Uterus (tissue), 4 donors: ENCODE results near the gene HIVEP2. TPM values are rescaled to one million over a fixed set of nuclear protein-coding genes. Genes with fewer than 3 reads are reported as not detected.

Experiments used
- DNase-seq, 2 donors: peaks; one replicate each; pipeline ENCODE4 v3.0.0-alpha.2; 2019 to 2020
- H3K27ac ChIP-seq, 2 donors: fragments of 200-600 bp; sonication (generic); 1 replicate in 1 of 2; 2 replicates in 1 of 2; pipeline ENCODE4 v1.5.1; 2016 to 2018
- H3K27me3 ChIP-seq, 2 donors: fragments of 200-600 bp; sonication (generic); one replicate each; pipeline ENCODE4 v1.5.1; 2018 to 2019; ENCODE audit warnings: control low read depth in 1 of 2
- H3K36me3 ChIP-seq, 2 donors: fragments of 200-600 bp; sonication (generic); one replicate each; pipeline ENCODE4 v1.5.1; 2019; ENCODE audit warnings: control low read depth in 1 of 2
- H3K4me1 ChIP-seq, 2 donors: fragments of 200-600 bp; sonication (generic); one replicate each; pipeline ENCODE4 v1.5.1; 2018 to 2019; ENCODE audit warnings: control low read depth in 1 of 2
- H3K4me3 ChIP-seq, 2 donors: fragments of 200-600 bp; sonication (generic); 1 replicate in 1 of 2; 2 replicates in 1 of 2; pipeline ENCODE4 v1.5.1; 2018 to 2019; ENCODE audit warnings: mild to moderate bottlenecking in 1 of 2
- H3K9me3 ChIP-seq, 2 donors: fragments of 200-600 bp; sonication (generic); one replicate each; pipeline ENCODE4 v1.5.1; 2019; ENCODE audit warnings: control low read depth in 1 of 2
- POLR2A ChIP-seq, 2 donors: fragments of 450-650 bp; IDR thresholded peaks; one replicate each; pipeline ENCODE4 v1.6.1; 2016; ENCODE audit warnings: antibody characterized with exemption in 2 of 2, mild to moderate bottlenecking in 1 of 2, moderate library complexity in 1 of 2
- intact Hi-C: fragments of 100-400 bp; cut with DNase I; formaldehyde crosslinking; loops from one replicate; pipeline ENCODE4 v1.15.1; 2023; ENCODE audit warnings: low total_unique reads
- total RNA-seq, 4 donors: library from RNA; depleted of rRNA in 3 of 4; stranded (reverse); fragments of >200 nt in 3 of 4; gene quantifications; one replicate each; pipeline versions ENCODE4 v1.1.0 to v1.2.4, GENCODE V29; 2014 to 2023
- TF ChIP-seq, protein P1 (sequence below), 4 experiments: fragments of 200-600 bp in 2 of 4; fragments of 450-650 bp in 2 of 4; sonication (generic) in 2 of 4; IDR thresholded peaks; one replicate each; pipeline ENCODE4 v1.5.1; 2016 to 2019; ENCODE audit warnings: antibody characterized with exemption in 4 of 4, mild to moderate bottlenecking in 2 of 4, moderate library complexity in 1 of 4
- donor health status: DM: yes; HTN: yes; CAD: no.

The HIVEP2 gene
- total RNA-seq, 4 donors from 2014 or later = 11.0 to 24.7 (median 19.8) TPM

- H3K27ac ChIP-seq = peak overlapping the region; percentile 93 to 96
- no peaks in the 10 kb centered on the region for H3K9me3 ChIP-seq
- TF ChIP-seq POLR2A (IDR thresholded peaks at IDR 0.05) = no peak
- TF ChIP-seq, protein P1, sequence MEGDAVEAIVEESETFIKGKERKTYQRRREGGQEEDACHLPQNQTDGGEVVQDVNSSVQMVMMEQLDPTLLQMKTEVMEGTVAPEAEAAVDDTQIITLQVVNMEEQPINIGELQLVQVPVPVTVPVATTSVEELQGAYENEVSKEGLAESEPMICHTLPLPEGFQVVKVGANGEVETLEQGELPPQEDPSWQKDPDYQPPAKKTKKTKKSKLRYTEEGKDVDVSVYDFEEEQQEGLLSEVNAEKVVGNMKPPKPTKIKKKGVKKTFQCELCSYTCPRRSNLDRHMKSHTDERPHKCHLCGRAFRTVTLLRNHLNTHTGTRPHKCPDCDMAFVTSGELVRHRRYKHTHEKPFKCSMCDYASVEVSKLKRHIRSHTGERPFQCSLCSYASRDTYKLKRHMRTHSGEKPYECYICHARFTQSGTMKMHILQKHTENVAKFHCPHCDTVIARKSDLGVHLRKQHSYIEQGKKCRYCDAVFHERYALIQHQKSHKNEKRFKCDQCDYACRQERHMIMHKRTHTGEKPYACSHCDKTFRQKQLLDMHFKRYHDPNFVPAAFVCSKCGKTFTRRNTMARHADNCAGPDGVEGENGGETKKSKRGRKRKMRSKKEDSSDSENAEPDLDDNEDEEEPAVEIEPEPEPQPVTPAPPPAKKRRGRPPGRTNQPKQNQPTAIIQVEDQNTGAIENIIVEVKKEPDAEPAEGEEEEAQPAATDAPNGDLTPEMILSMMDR (IDR thresholded peaks at IDR 0.05) = no peak
- peak overlapping the region; percentile 49 to 61 for H3K4me3 ChIP-seq
- H3K27me3 ChIP-seq = no peaks in the 10 kb centered on the region
- peaks cover 0 to 5% of the 10 kb centered on the region in 2 donors for H3K4me1 ChIP-seq
- H3K36me3 ChIP-seq = no peaks in the 10 kb centered on the region
- intact Hi-C loops = no loop called here
- no peak for DNase-seq
Measured at GRCh38 chr6:142926177-142926493, 18.8 kb downstream of the HIVEP2 start.

GRCh38 chr6:142925575-142926110, 19.3 kb downstream of the HIVEP2 start:
- H3K9me3 ChIP-seq = no peaks in the 10 kb centered on the region
- peaks cover 0 to 5% of the 10 kb centered on the region in 2 donors for H3K4me1 ChIP-seq
- no peak overlapping the region for H3K4me3 ChIP-seq
- no peak for TF ChIP-seq POLR2A (IDR thresholded peaks at IDR 0.05)
- TF ChIP-seq, protein P1 (IDR thresholded peaks at IDR 0.05) = no peak
- no peaks in the 10 kb centered on the region for H3K27me3 ChIP-seq
- H3K36me3 ChIP-seq = no peaks in the 10 kb centered on the region
- peak overlapping the region in 1 of 2 donors; percentile 96 for H3K27ac ChIP-seq
- intact Hi-C loops = no loop called here
- DNase-seq = no peak

GRCh38 chr6:142918339-142919042, 26.5 kb downstream of the HIVEP2 start:
- TF ChIP-seq, protein P1 (IDR thresholded peaks at IDR 0.05) = no peak
- no peak for TF ChIP-seq POLR2A (IDR thresholded peaks at IDR 0.05)
- intact Hi-C loops = no loop called here
- no peaks in the 10 kb centered on the region for H3K36me3 ChIP-seq
- H3K4me1 ChIP-seq = no peaks in the 10 kb centered on the region
- H3K9me3 ChIP-seq = no peaks in the 10 kb centered on the region
- no peak overlapping the region for H3K4me3 ChIP-seq
- H3K27me3 ChIP-seq = no peaks in the 10 kb centered on the region
- no peak overlapping the region for H3K27ac ChIP-seq
- no peak for DNase-seq

DNA sequence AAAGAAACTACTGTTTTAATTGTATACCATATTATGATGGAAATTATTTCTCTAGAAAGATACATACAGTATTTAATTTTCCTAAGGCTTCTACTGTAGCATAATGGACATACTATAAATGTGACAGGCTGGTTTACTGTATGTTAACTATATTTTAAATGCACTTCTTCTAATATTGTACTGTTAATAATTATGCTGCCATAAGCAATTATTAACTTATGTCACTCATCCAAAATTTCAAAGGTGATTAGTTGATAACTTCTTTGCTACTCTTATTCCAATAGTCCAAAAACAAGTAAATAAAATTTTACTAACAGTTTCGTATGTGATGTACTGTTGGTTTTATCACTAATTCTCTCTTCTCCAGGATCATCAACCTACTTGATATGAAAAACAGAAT, 28.1 kb downstream of the HIVEP2 start:
- Histone ChIP-seq H3K9me3 (no peaks in the 10 kb centered on the region), H3K36me3 (no peaks in the 10 kb centered on the region), H3K4me1 (no peaks in the 10 kb centered on the region), H3K27me3 (no peaks in the 10 kb centered on the region), H3K4me3 (no peak overlapping the region), H3K27ac (no peak overlapping the region)
- no peak for DNase-seq
- no peak for TF ChIP-seq POLR2A (IDR thresholded peaks at IDR 0.05)
- TF ChIP-seq, protein P1 (IDR thresholded peaks at IDR 0.05) = no peak
- intact Hi-C loops = no loop called here

GRCh38 chr6:142914937-142915697, 29.9 kb downstream of the HIVEP2 start:
- H3K27me3 ChIP-seq = no peaks in the 10 kb centered on the region
- no peaks in the 10 kb centered on the region for H3K36me3 ChIP-seq
- TF ChIP-seq, protein P1 (IDR thresholded peaks at IDR 0.05) = no peak
- no peak for TF ChIP-seq POLR2A (IDR thresholded peaks at IDR 0.05)
- H3K9me3 ChIP-seq = no peaks in the 10 kb centered on the region
- DNase-seq = no peak
- intact Hi-C loops = no loop called here
- H3K4me1 ChIP-seq = no peaks in the 10 kb centered on the region
- H3K27ac ChIP-seq = no peak overlapping the region
- H3K4me3 ChIP-seq = no peak overlapping the region
